A549 (cell line): ENCODE measurements around the gene DSTYK. TPM values are rescaled to one million over a fixed set of nuclear protein-coding genes. Genes with fewer than 3 reads are reported as not detected.

Experiments used
- ATAC-seq, 2 experiments: fragments of 200-7000 bp in 1 of 2; fragments of >200 bp in 1 of 2; cut with Nextera tagmentation in 1 of 2; cut with Tn5 transposase in 1 of 2; 3 replicates each; pipeline versions ENCODE4 v1.8.0 to v1.9.1; 2018 to 2020; ENCODE audit warnings: mild to moderate bottlenecking in 1 of 2, moderate library complexity in 1 of 2
- CTCF ChIA-PET: fragments of 300-600 bp; sonication (Branson Sonifier 250); formaldehyde crosslinking; extraction: SDS; loops from one replicate; lab custom pipeline; 2021; ENCODE audit warnings: antibody characterized with exemption, inconsistent platforms; lab: Yijun Ruan, JAX
- POLR2A ChIA-PET: fragments of 350-600 bp; formaldehyde crosslinking; extraction: SDS; loops from one replicate; lab custom pipeline; 2021; ENCODE audit warnings: antibody characterized with exemption, inconsistent platforms; lab: Yijun Ruan, JAX
- DNase-seq, 2 experiments: peaks; one replicate each; pipeline versions ENCODE4 v3.0.0 to v3.0.0-alpha.2; 2011 to 2016; ENCODE audit warnings: low read depth in 1 of 2, low spot score in 1 of 2
- FAIRE-seq: peaks from 2 replicates; lab custom pipeline; 2011; peaks lifted over from hg19 to GRCh38; lab: Jason Lieb, UNC
- H3K27ac ChIP-seq, 2 experiments: fragments of >200 bp; sonication (Bioruptor Twin); formaldehyde crosslinking; 3 replicates each; pipeline ENCODE4 v1.5.1; 2016 to 2017
- H3K4me1 ChIP-seq: fragments of >200 bp; sonication (Bioruptor Twin); formaldehyde crosslinking; 3 replicates; pipeline ENCODE4 v1.6.1; 2016
- H3K4me2 ChIP-seq: fragments of >200 bp; sonication (Bioruptor Twin); formaldehyde crosslinking; 3 replicates; pipeline ENCODE4 v1.6.1; 2016
- H3K4me3 ChIP-seq: fragments of >200 bp; sonication (Bioruptor Twin); formaldehyde crosslinking; 3 replicates; pipeline ENCODE4 v1.5.1; 2016
- H3K9me3 ChIP-seq: fragments of >200 bp; sonication (Bioruptor Twin); formaldehyde crosslinking; 3 replicates; pipeline ENCODE4 v1.6.1; 2016
- EHF ChIP-seq: fragments of 250-450 bp; sonication (Bioruptor Pico); IDR thresholded peaks from 2 replicates; pipeline ENCODE4 v1.5.0; 2020; ENCODE audit warnings: mild to moderate bottlenecking
- EHMT2 ChIP-seq: fragments of 200-600 bp; sonication (generic); IDR thresholded peaks from 2 replicates; pipeline ENCODE4 v1.6.1; 2016; ENCODE audit warnings: antibody characterized with exemption, low read depth, mild to moderate bottlenecking, moderate library complexity
- FOSB ChIP-seq: fragments of 250-450 bp; sonication (Bioruptor Pico); IDR thresholded peaks from 2 replicates; pipeline ENCODE4 v1.5.0; 2020; ENCODE audit warnings: mild to moderate bottlenecking, moderate library complexity
- HEYL ChIP-seq: fragments of 250-450 bp; sonication (Bioruptor Pico); IDR thresholded peaks from 2 replicates; pipeline ENCODE4 v1.8.0; 2021; ENCODE audit warnings: mild to moderate bottlenecking, moderate library complexity
- HOXB5 ChIP-seq: fragments of 250-450 bp; sonication (Bioruptor Pico); IDR thresholded peaks from 2 replicates; pipeline ENCODE4 v1.5.0; 2020; ENCODE audit warnings: mild to moderate bottlenecking, moderate library complexity
- JUNB ChIP-seq: fragments of >200 bp; sonication (Bioruptor Twin); formaldehyde crosslinking; IDR thresholded peaks from 2 replicates; pipeline ENCODE4 v1.6.1; 2016
- KDM5A ChIP-seq: fragments of 200-600 bp; sonication (generic); IDR thresholded peaks from 2 replicates; pipeline ENCODE4 v1.6.1; 2016; ENCODE audit warnings: antibody characterized with exemption, mild to moderate bottlenecking
- RAD21 ChIP-seq, 2 experiments: fragments of >200 bp in 1 of 2; sonication (Bioruptor Twin) in 1 of 2; formaldehyde crosslinking in 1 of 2; IDR thresholded peaks in 1 of 2; conservative IDR thresholded peaks in 1 of 2; 2 replicates in 1 of 2; 3 replicates in 1 of 2; pipeline ENCODE4 v1.6.1; 2012 to 2018; ENCODE audit warnings: inconsistent platforms in 1 of 2
- RFX5 ChIP-seq: fragments of 450-650 bp; IDR thresholded peaks from 2 replicates; pipeline ENCODE4 v1.7.1; 2014; ENCODE audit warnings: antibody characterized with exemption, mild to moderate bottlenecking, moderate library complexity
- SMC3 ChIP-seq: fragments of >200 bp; sonication (Bioruptor Twin); formaldehyde crosslinking; IDR thresholded peaks from 3 replicates; pipeline ENCODE4 v1.6.1; 2018; ENCODE audit warnings: inconsistent platforms
- TFCP2L1 ChIP-seq: fragments of 250-450 bp; sonication (Bioruptor Pico); IDR thresholded peaks from 2 replicates; pipeline ENCODE4 v1.5.0; 2021; ENCODE audit warnings: mild to moderate bottlenecking
- TP53 ChIP-seq: fragments of 250-450 bp; sonication (Bioruptor Pico); IDR thresholded peaks from 2 replicates; pipeline ENCODE4 v1.5.0; 2021; ENCODE audit warnings: mild to moderate bottlenecking, moderate library complexity
- ZFP36 ChIP-seq: fragments of 450-650 bp; IDR thresholded peaks from 2 replicates; pipeline ENCODE4 v1.6.1; 2014; ENCODE audit warnings: borderline replicate concordance; ENCODE audit not compliant: partially characterized antibody
- WGBS: methylation state at CpG from one replicate; pipeline ENCODE4 v1.1.6; 2017; ENCODE audit errors: missing lambda C conversion rate; 5-methylcytosine and 5-hydroxymethylcytosine counted together
- polyA plus RNA-seq, 4 experiments: library from polyadenylated mRNA; depleted of rRNA in 3 of 4; stranded (reverse); fragments of >200 nt; fragmentation: RNase III in 1 of 4; extraction: RNeasy Plus Mini Kit Qiagen cat#74134 plus additional on column Dnase treatment in 1 of 4; gene quantifications; 2 replicates in 3 of 4; 3 replicates in 1 of 4; pipeline ENCODE4 v1.2.3, GENCODE V29; 2011 to 2017
- TF ChIP-seq, protein P1 (sequence below): fragments of >200 bp; sonication (Bioruptor Twin); formaldehyde crosslinking; IDR thresholded peaks from 3 replicates; pipeline ENCODE4 v1.5.1; 2016
- TF ChIP-seq, protein P2 (sequence below): fragments of >200 bp; sonication (Bioruptor Twin); formaldehyde crosslinking; IDR thresholded peaks from 2 replicates; pipeline ENCODE4 v1.6.1; 2016
- TF ChIP-seq, protein P3 (sequence below): fragments of >200 bp; sonication (Bioruptor Twin); formaldehyde crosslinking; IDR thresholded peaks from 3 replicates; pipeline ENCODE4 v1.6.1; 2016
- TF ChIP-seq, protein P4 (sequence below): fragments of 150-350 bp; IDR thresholded peaks from 2 replicates; pipeline ENCODE4 v1.6.1; 2014; ENCODE audit warnings: low read depth, mild to moderate bottlenecking, low read length

The DSTYK gene
- polyA plus RNA-seq, 2 of the 4 experiments (the other 2 are of a cell fraction) = 8.6 to 9.0 TPM

DNA sequence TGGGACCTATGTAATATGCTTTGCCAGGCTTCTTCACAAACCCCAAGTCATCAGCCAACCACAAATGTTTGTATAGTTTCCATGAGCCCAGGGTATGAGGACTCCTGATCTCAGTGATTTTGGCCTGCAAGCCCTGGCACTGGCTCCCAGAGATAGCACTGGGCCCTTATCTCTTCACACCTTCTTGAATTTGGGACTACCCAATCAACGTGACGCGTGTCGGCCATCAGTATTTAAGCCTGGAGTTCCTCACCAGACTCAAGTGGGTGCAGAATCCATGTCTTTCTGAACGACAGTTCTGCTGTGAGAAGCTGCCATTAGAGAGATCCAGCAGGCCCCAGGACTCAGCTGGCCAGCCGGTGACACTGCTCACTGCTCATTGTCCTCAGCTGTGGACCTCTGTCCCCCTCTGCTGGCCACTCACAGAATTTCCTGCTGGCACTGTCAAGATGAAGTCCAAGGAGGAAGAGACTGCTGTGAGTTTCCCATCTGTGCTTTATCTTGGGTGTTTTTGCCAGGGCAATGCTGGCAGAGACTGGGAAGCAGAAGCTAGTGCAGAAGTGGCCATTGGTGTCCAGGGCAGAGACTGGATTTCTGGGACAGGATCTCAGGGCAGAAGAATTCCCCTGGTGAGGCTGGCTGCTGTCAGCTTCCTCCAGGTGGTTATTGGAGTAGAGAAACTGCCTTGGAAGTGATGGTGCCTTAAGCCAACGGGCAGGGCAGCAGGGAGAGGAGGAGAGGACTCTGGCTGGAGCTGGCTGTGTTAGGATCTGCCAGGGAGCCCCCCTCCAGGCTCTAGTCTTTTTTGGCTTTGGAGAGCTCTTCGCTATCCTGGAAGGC is 44.7 kb upstream of the DSTYK start:
- Histone ChIP-seq H3K4me1 (peaks cover 16% of the 10 kb centered on the region), H3K27ac (peak overlapping the region in 1 of 2 experiments; percentile 51; a peak in 3 of 6 replicates), H3K4me2 (no peak overlapping the region), H3K9me3 (no peaks in the 10 kb centered on the region), H3K4me3 (no peak overlapping the region)
- POLR2A ChIA-PET = interaction anchor here (1.0 to 1.5 kb wide), 3 partner anchors 27 to 134 kb away, joined by 4 to 6 read pairs (median 4); partner anchors contain the start of genes RBBP5 and TMCC2
- ATAC-seq = peak; percentile 91 to 97
- 38% methylated on average over 8 of the region's 8 CpGs for WGBS
- CTCF ChIA-PET = interaction anchor here (0.6 to 89.2 kb wide), 82 partner anchors 7 to 668 kb away, joined by 3 to 3627 read pairs (median 4); partner anchors contain the start of genes DSTYK, KLHDC8A, NUAK2 and RBBP5
- DNase-seq = peak; percentile 82
- TF ChIP-seq EHF (CRISPR knock-in tag) = no peak
- peak; percentile 97 to 100 for TF ChIP-seq RAD21 (conservative IDR thresholded peaks at IDR 0.05 in 1 of 2, IDR thresholded peaks at IDR 0.05 in 1 of 2)
- TF ChIP-seq, protein P1, sequence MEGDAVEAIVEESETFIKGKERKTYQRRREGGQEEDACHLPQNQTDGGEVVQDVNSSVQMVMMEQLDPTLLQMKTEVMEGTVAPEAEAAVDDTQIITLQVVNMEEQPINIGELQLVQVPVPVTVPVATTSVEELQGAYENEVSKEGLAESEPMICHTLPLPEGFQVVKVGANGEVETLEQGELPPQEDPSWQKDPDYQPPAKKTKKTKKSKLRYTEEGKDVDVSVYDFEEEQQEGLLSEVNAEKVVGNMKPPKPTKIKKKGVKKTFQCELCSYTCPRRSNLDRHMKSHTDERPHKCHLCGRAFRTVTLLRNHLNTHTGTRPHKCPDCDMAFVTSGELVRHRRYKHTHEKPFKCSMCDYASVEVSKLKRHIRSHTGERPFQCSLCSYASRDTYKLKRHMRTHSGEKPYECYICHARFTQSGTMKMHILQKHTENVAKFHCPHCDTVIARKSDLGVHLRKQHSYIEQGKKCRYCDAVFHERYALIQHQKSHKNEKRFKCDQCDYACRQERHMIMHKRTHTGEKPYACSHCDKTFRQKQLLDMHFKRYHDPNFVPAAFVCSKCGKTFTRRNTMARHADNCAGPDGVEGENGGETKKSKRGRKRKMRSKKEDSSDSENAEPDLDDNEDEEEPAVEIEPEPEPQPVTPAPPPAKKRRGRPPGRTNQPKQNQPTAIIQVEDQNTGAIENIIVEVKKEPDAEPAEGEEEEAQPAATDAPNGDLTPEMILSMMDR = peak; percentile 95
- TF ChIP-seq TP53 = no peak
- TF ChIP-seq SMC3 = peak; percentile 92
- FAIRE-seq = no peak

DNA sequence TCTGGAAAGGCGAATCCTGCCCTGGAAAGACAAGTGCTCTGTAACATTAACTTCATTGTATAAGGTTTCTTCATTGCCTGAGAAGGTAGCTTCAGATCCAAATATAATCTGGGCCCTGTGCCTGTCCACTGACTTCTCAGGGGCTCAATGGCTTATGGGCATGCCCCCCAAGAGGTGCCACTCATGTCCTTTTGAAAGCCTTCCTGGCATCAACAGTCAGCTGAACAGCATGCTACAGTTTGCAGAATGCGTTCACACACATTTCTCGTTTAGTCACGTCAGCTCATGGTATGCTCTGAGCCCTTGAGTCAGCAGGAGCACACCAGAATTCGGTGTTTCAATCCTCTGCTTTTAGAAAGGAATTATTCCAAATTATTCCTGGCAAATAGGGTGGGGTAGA is 40.1 kb upstream of the DSTYK start:
- H3K27ac ChIP-seq = no peak overlapping the region
- no peak overlapping the region for H3K4me3 ChIP-seq
- no peak overlapping the region for H3K4me2 ChIP-seq
- POLR2A ChIA-PET = no interaction called here
- WGBS = 77% methylated on average over 5 of the region's 5 CpGs
- H3K9me3 ChIP-seq = no peaks in the 10 kb centered on the region
- TF ChIP-seq JUNB (no peak), RFX5 (no peak), HOXB5 (CRISPR knock-in tag) (no peak), KDM5A (no peak)
- no peak for DNase-seq
- no peak for ATAC-seq
- CTCF ChIA-PET = interaction anchor here (1.0 to 89.2 kb wide), 10 partner anchors 11 to 444 kb away, joined by 3 to 3627 read pairs (median 6); partner anchors contain the start of genes KLHDC8A, NUAK2 and TMCC2
- no peak for FAIRE-seq
- H3K4me1 ChIP-seq = peaks cover 12% of the 10 kb centered on the region

DNA sequence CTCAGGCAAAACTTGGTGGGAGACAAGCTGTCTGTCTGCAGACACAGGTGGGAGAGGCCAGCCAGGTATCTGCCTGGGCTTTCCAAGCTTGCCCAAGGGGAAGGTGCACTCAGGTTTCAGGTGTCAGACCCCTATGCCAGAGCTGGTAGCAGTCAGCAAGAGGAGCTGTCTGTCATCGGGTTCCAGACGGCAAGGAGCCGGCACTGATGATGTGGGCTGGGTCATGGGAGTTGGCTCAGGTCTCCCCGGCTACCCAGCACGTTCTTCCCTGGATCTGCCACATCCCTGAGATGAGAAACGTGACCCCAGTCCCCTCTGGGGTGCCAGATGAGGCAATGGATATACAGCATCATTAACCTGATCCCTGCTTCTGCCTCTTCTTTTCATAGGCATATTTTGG is 39.2 kb upstream of the DSTYK start:
- Histone ChIP-seq H3K9me3 (no peaks in the 10 kb centered on the region), H3K27ac (no peak overlapping the region), H3K4me2 (no peak overlapping the region), H3K4me3 (no peak overlapping the region), H3K4me1 (peaks cover 12% of the 10 kb centered on the region)
- ChIA-PET POLR2A (no interaction called here), CTCF (interaction anchor here (0.7 to 89.2 kb wide), 11 partner anchors 12 to 443 kb away, joined by 3 to 3627 read pairs (median 4); partner anchors contain the start of genes KLHDC8A, NUAK2 and TMCC2)
- WGBS = 63% methylated on average over 6 of the region's 6 CpGs
- ATAC-seq = no peak
- no peak for DNase-seq
- TF ChIP-seq EHMT2 (no peak), FOSB (no peak), ZFP36 (no peak), RAD21 (conservative IDR thresholded peaks at IDR 0.05 in 1 of 2, IDR thresholded peaks at IDR 0.05 in 1 of 2) (no peak), HEYL (no peak), TFCP2L1 (no peak)
- TF ChIP-seq, protein P2, sequence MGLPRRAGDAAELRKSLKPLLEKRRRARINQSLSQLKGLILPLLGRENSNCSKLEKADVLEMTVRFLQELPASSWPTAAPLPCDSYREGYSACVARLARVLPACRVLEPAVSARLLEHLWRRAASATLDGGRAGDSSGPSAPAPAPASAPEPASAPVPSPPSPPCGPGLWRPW = no peak
- TF ChIP-seq, protein P3, sequence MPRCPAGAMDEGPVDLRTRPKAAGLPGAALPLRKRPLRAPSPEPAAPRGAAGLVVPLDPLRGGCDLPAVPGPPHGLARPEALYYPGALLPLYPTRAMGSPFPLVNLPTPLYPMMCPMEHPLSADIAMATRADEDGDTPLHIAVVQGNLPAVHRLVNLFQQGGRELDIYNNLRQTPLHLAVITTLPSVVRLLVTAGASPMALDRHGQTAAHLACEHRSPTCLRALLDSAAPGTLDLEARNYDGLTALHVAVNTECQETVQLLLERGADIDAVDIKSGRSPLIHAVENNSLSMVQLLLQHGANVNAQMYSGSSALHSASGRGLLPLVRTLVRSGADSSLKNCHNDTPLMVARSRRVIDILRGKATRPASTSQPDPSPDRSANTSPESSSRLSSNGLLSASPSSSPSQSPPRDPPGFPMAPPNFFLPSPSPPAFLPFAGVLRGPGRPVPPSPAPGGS = no peak
- TF ChIP-seq, protein P4, sequence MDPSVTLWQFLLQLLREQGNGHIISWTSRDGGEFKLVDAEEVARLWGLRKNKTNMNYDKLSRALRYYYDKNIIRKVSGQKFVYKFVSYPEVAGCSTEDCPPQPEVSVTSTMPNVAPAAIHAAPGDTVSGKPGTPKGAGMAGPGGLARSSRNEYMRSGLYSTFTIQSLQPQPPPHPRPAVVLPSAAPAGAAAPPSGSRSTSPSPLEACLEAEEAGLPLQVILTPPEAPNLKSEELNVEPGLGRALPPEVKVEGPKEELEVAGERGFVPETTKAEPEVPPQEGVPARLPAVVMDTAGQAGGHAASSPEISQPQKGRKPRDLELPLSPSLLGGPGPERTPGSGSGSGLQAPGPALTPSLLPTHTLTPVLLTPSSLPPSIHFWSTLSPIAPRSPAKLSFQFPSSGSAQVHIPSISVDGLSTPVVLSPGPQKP = no peak
- no peak for FAIRE-seq
